NCI-H128 (cell line): ENCODE data around the gene CYFIP1.

Source experiments
- DNase-seq: peaks from one replicate; lab custom pipeline; 2025; ENCODE audit not compliant: unreplicated experiment; lab: John Stamatoyannopoulos, UW

Gene CYFIP1

GRCh38 chr15:22891426-22892210 lies 88.5 kb downstream of the CYFIP1 start:
- DNase-seq, result no peak

GRCh38 chr15:22890296-22890695 lies 89.9 kb downstream of the CYFIP1 start:
- no peak for DNase-seq

- DNase-seq, result no peak
Observed at GRCh38 chr15:22889146-22889818, 90.9 kb downstream of the CYFIP1 start.

GRCh38 chr15:22888120-22888859 lies 91.9 kb downstream of the CYFIP1 start:
- DNase-seq, result no peak

GRCh38 chr15:22887157-22887951 lies 92.8 kb downstream of the CYFIP1 start:
- no peak for DNase-seq

GRCh38 chr15:22885120-22885519 lies 95.0 kb downstream of the CYFIP1 start:
- DNase-seq, result no peak

- no peak for DNase-seq
Observed at GRCh38 chr15:22884344-22884743, 95.8 kb downstream of the CYFIP1 start.

- DNase-seq, result no peak
Observed at GRCh38 chr15:22883196-22883595, 97.0 kb downstream of the CYFIP1 start.

GRCh38 chr15:22881739-22882440 lies 98.3 kb downstream of the CYFIP1 start:
- DNase-seq, result no peak

- DNase-seq, result no peak
Observed at GRCh38 chr15:22880981-22881738, 99.0 kb downstream of the CYFIP1 start.

GRCh38 chr15:22880068-22880980 lies 99.8 kb downstream of the CYFIP1 start:
- no peak for DNase-seq

GRCh38 chr15:22878103-22878502 lies 102.1 kb downstream of the CYFIP1 start:
- no peak for DNase-seq

GRCh38 chr15:22877607-22878006 lies 102.6 kb downstream of the CYFIP1 start:
- no peak for DNase-seq

- DNase-seq, result no peak
Observed at GRCh38 chr15:22877117-22877516, 103.1 kb downstream of the CYFIP1 start.

- DNase-seq, result no peak
Observed at GRCh38 chr15:22874966-22875365, 105.2 kb downstream of the CYFIP1 start.

- no peak for DNase-seq
Observed at GRCh38 chr15:22874256-22874655, 105.9 kb downstream of the CYFIP1 start.

- no peak for DNase-seq
Observed at GRCh38 chr15:22873841-22874240, 106.3 kb downstream of the CYFIP1 start.

- DNase-seq, result no peak
Observed at GRCh38 chr15:22872936-22873701, 107.0 kb downstream of the CYFIP1 start.
